ENCODE measurements around the gene PNKP.
A peak's percentile ranks its signal among the peaks of the same experiment; 100 is the strongest.

The PNKP gene

DNA sequence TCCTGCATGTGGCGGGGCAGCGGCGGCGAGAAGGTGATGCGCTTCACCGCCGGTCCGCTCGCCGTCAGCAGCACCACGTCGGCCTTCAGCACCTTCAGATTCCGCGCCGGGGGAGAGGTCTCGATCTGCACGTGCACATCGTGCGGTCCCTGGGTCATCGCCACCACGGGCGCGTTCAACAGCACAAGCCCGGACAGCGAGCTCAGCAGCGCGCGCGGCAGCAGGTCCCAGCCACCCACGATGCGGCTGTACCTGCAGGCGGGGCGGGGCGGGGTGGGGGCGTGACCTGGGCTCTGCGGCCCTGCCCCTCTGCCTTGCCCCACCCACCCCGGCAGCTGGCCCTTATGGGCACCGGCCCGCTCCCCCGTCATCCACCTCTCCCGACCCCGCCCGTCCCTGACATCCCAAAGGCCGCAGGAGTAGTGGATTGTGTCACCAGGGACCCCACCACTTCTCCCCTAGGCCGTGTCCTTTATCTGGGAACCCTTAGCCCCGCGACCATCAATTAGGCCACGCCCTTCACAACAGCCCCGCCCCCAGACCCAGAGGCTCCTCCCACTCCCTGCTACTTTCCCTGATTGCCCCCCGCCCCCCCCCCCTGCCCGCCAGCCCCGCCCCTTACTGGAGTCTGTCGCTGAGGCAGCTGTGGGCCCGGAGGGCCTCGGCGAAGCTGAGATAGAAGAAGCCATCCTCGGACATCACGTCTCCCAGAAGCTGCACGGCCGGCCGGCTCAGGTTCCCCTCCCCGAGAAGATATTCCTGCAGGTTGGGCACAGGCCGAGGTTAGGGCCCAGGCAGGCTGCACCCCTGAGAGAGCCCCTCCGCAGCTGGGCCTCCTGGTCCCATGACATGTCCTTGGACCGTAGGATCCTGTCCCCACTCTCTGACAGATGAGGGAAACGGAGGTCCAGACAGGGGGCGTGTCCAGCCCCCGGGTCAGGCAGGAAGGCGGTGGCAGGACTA, 23.3 kb upstream of the PNKP start:
- H3K27ac ChIP-seq (ENCODE audit: low read depth, low read length) = no peak overlapping the region
- no peaks in the 10 kb centered on the region for H3K9me3 ChIP-seq (ENCODE audit: control insufficient read depth in 1 of 2, low read length in 2 of 2)
- no peak overlapping the region for H3K9ac ChIP-seq (ENCODE audit: low read depth in 1 of 2, low read length in 2 of 2)
- H3K27me3 ChIP-seq (ENCODE audit: control insufficient read depth in 1 of 2, insufficient read depth in 2 of 2, low read length in 2 of 2) = no peaks in the 10 kb centered on the region
- no peaks in the 10 kb centered on the region for H3K36me3 ChIP-seq (ENCODE audit: control insufficient read depth in 1 of 2, insufficient read depth in 2 of 2, low read length in 2 of 2)
- peak overlapping the region; percentile 55 to 62 for H3K4me3 ChIP-seq (ENCODE audit: low read depth in 1 of 2, low read length in 2 of 2)
- H3K4me1 ChIP-seq (ENCODE audit: control insufficient read depth in 1 of 2, insufficient read depth in 2 of 2, low read length in 2 of 2) = peaks cover 10 to 17% of the 10 kb centered on the region in 2 donors

- Histone ChIP-seq H3K4me3 (ENCODE audit: low read depth in 1 of 2, low read length in 2 of 2) (peak overlapping the region; percentile 55 to 62), H3K36me3 (ENCODE audit: control insufficient read depth in 1 of 2, insufficient read depth in 2 of 2, low read length in 2 of 2) (peaks cover 0 to 3% of the 10 kb centered on the region in 2 donors), H3K27ac (ENCODE audit: low read depth, low read length) (no peak overlapping the region), H3K9me3 (ENCODE audit: control insufficient read depth in 1 of 2, low read length in 2 of 2) (no peaks in the 10 kb centered on the region), H3K27me3 (ENCODE audit: control insufficient read depth in 1 of 2, insufficient read depth in 2 of 2, low read length in 2 of 2) (no peaks in the 10 kb centered on the region), H3K9ac (ENCODE audit: low read depth in 1 of 2, low read length in 2 of 2) (no peak overlapping the region), H3K4me1 (ENCODE audit: control insufficient read depth in 1 of 2, insufficient read depth in 2 of 2, low read length in 2 of 2) (peaks cover 10 to 17% of the 10 kb centered on the region in 2 donors)
Observed at GRCh38 chr19:49889687-49890348, 22.4 kb upstream of the PNKP start.

GRCh38 chr19:49889038-49889686, 21.8 kb upstream of the PNKP start:
- Histone ChIP-seq H3K4me3 (ENCODE audit: low read depth in 1 of 2, low read length in 2 of 2) (no peak overlapping the region), H3K9ac (ENCODE audit: low read depth in 1 of 2, low read length in 2 of 2) (no peak overlapping the region), H3K4me1 (ENCODE audit: control insufficient read depth in 1 of 2, insufficient read depth in 2 of 2, low read length in 2 of 2) (peaks cover 10 to 17% of the 10 kb centered on the region in 2 donors), H3K27ac (ENCODE audit: low read depth, low read length) (no peak overlapping the region), H3K9me3 (ENCODE audit: control insufficient read depth in 1 of 2, low read length in 2 of 2) (no peaks in the 10 kb centered on the region), H3K27me3 (ENCODE audit: control insufficient read depth in 1 of 2, insufficient read depth in 2 of 2, low read length in 2 of 2) (no peaks in the 10 kb centered on the region), H3K36me3 (ENCODE audit: control insufficient read depth in 1 of 2, insufficient read depth in 2 of 2, low read length in 2 of 2) (peaks cover 0 to 9% of the 10 kb centered on the region in 2 donors)

- no peak overlapping the region for H3K9ac ChIP-seq (ENCODE audit: low read depth in 1 of 2, low read length in 2 of 2)
- peaks cover 10 to 17% of the 10 kb centered on the region in 2 donors for H3K4me1 ChIP-seq (ENCODE audit: control insufficient read depth in 1 of 2, insufficient read depth in 2 of 2, low read length in 2 of 2)
- no peak overlapping the region for H3K4me3 ChIP-seq (ENCODE audit: low read depth in 1 of 2, low read length in 2 of 2)
- no peaks in the 10 kb centered on the region for H3K27me3 ChIP-seq (ENCODE audit: control insufficient read depth in 1 of 2, insufficient read depth in 2 of 2, low read length in 2 of 2)
- no peak overlapping the region for H3K27ac ChIP-seq (ENCODE audit: low read depth, low read length)
- no peaks in the 10 kb centered on the region for H3K9me3 ChIP-seq (ENCODE audit: control insufficient read depth in 1 of 2, low read length in 2 of 2)
- peaks cover 6 to 16% of the 10 kb centered on the region in 2 donors for H3K36me3 ChIP-seq (ENCODE audit: control insufficient read depth in 1 of 2, insufficient read depth in 2 of 2, low read length in 2 of 2)
Observed at GRCh38 chr19:49888510-49888824, 21.1 kb upstream of the PNKP start.

GRCh38 chr19:49887665-49888509, 20.5 kb upstream of the PNKP start:
- Histone ChIP-seq H3K36me3 (ENCODE audit: control insufficient read depth in 1 of 2, insufficient read depth in 2 of 2, low read length in 2 of 2) (peaks cover 12 to 22% of the 10 kb centered on the region in 2 donors), H3K27me3 (ENCODE audit: control insufficient read depth in 1 of 2, insufficient read depth in 2 of 2, low read length in 2 of 2) (no peaks in the 10 kb centered on the region), H3K4me3 (ENCODE audit: low read depth in 1 of 2, low read length in 2 of 2) (peak overlapping the region; percentile 36 to 38), H3K9ac (ENCODE audit: low read depth in 1 of 2, low read length in 2 of 2) (peak overlapping the region in 1 of 2 donors; percentile 32), H3K27ac (ENCODE audit: low read depth, low read length) (no peak overlapping the region), H3K9me3 (ENCODE audit: control insufficient read depth in 1 of 2, low read length in 2 of 2) (peaks cover 0 to 3% of the 10 kb centered on the region in 2 donors), H3K4me1 (ENCODE audit: control insufficient read depth in 1 of 2, insufficient read depth in 2 of 2, low read length in 2 of 2) (peaks cover 10 to 17% of the 10 kb centered on the region in 2 donors)

GRCh38 chr19:49887037-49887664, 19.8 kb upstream of the PNKP start:
- Histone ChIP-seq H3K27me3 (ENCODE audit: control insufficient read depth in 1 of 2, insufficient read depth in 2 of 2, low read length in 2 of 2) (no peaks in the 10 kb centered on the region), H3K4me3 (ENCODE audit: low read depth in 1 of 2, low read length in 2 of 2) (peak overlapping the region; percentile 36 to 38), H3K36me3 (ENCODE audit: control insufficient read depth in 1 of 2, insufficient read depth in 2 of 2, low read length in 2 of 2) (peaks cover 19 to 29% of the 10 kb centered on the region in 2 donors), H3K4me1 (ENCODE audit: control insufficient read depth in 1 of 2, insufficient read depth in 2 of 2, low read length in 2 of 2) (peaks cover 10 to 17% of the 10 kb centered on the region in 2 donors), H3K27ac (ENCODE audit: low read depth, low read length) (no peak overlapping the region), H3K9me3 (ENCODE audit: control insufficient read depth in 1 of 2, low read length in 2 of 2) (peaks cover 0 to 4% of the 10 kb centered on the region in 2 donors), H3K9ac (ENCODE audit: low read depth in 1 of 2, low read length in 2 of 2) (no peak overlapping the region)

DNA sequence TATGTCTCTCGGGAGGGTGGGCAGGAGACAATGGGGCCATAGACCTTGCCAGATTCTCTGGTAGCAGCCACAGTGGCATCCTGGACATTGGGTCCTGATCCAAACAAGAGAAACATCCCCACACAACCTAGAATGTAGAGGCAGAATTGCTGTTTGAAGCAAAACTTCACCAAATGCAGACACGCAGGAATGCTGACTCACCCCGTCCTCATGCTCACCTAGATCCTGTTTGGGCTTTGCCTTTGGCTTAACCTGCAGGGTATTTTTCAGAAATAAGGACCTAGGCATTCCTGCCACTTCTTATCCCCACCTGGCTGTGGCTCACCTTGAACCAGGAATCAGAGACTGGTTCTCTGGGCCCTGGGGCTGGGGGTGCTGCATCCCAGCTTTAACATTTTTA, 17.4 kb upstream of the PNKP start:
- no peak overlapping the region for H3K9ac ChIP-seq (ENCODE audit: low read depth in 1 of 2, low read length in 2 of 2)
- H3K4me3 ChIP-seq (ENCODE audit: low read depth in 1 of 2, low read length in 2 of 2) = no peak overlapping the region
- peaks cover 31 to 52% of the 10 kb centered on the region in 2 donors for H3K36me3 ChIP-seq (ENCODE audit: control insufficient read depth in 1 of 2, insufficient read depth in 2 of 2, low read length in 2 of 2)
- peaks cover 17 to 18% of the 10 kb centered on the region in 2 donors for H3K4me1 ChIP-seq (ENCODE audit: control insufficient read depth in 1 of 2, insufficient read depth in 2 of 2, low read length in 2 of 2)
- H3K9me3 ChIP-seq (ENCODE audit: control insufficient read depth in 1 of 2, low read length in 2 of 2) = peaks cover 0 to 4% of the 10 kb centered on the region in 2 donors
- H3K27ac ChIP-seq (ENCODE audit: low read depth, low read length) = no peak overlapping the region
- H3K27me3 ChIP-seq (ENCODE audit: control insufficient read depth in 1 of 2, insufficient read depth in 2 of 2, low read length in 2 of 2) = no peaks in the 10 kb centered on the region

GRCh38 chr19:49884109-49884508, 16.7 kb upstream of the PNKP start:
- Histone ChIP-seq H3K4me3 (ENCODE audit: low read depth in 1 of 2, low read length in 2 of 2) (no peak overlapping the region), H3K9me3 (ENCODE audit: control insufficient read depth in 1 of 2, low read length in 2 of 2) (peaks cover 0 to 4% of the 10 kb centered on the region in 2 donors), H3K4me1 (ENCODE audit: control insufficient read depth in 1 of 2, insufficient read depth in 2 of 2, low read length in 2 of 2) (peaks cover 17 to 18% of the 10 kb centered on the region in 2 donors), H3K36me3 (ENCODE audit: control insufficient read depth in 1 of 2, insufficient read depth in 2 of 2, low read length in 2 of 2) (peaks cover 31 to 56% of the 10 kb centered on the region in 2 donors), H3K27ac (ENCODE audit: low read depth, low read length) (no peak overlapping the region), H3K9ac (ENCODE audit: low read depth in 1 of 2, low read length in 2 of 2) (no peak overlapping the region), H3K27me3 (ENCODE audit: control insufficient read depth in 1 of 2, insufficient read depth in 2 of 2, low read length in 2 of 2) (no peaks in the 10 kb centered on the region)

- H3K4me3 ChIP-seq (ENCODE audit: low read depth in 1 of 2, low read length in 2 of 2) = no peak overlapping the region
- peaks cover 31 to 62% of the 10 kb centered on the region in 2 donors for H3K36me3 ChIP-seq (ENCODE audit: control insufficient read depth in 1 of 2, insufficient read depth in 2 of 2, low read length in 2 of 2)
- peaks cover 24 to 28% of the 10 kb centered on the region in 2 donors for H3K4me1 ChIP-seq (ENCODE audit: control insufficient read depth in 1 of 2, insufficient read depth in 2 of 2, low read length in 2 of 2)
- H3K9ac ChIP-seq (ENCODE audit: low read depth in 1 of 2, low read length in 2 of 2) = no peak overlapping the region
- H3K9me3 ChIP-seq (ENCODE audit: control insufficient read depth in 1 of 2, low read length in 2 of 2) = peaks cover 0 to 4% of the 10 kb centered on the region in 2 donors
- no peak overlapping the region for H3K27ac ChIP-seq (ENCODE audit: low read depth, low read length)
- no peaks in the 10 kb centered on the region for H3K27me3 ChIP-seq (ENCODE audit: control insufficient read depth in 1 of 2, insufficient read depth in 2 of 2, low read length in 2 of 2)
Observed at GRCh38 chr19:49883094-49883493, 15.7 kb upstream of the PNKP start.

Data from duodenal mucosa (tissue), 2 donors.